Liver (tissue), 9 donors: Measurements from ENCODE around the gene ROPN1L. TPM values are rescaled to one million over a fixed set of nuclear protein-coding genes. Genes with fewer than 3 reads are reported as not detected.

ENCODE experiments used
- DNase-seq: peaks from one replicate; pipeline ENCODE4 v3.0.0-alpha.2; 2017; ENCODE audit warnings: low spot score
- H3K27ac ChIP-seq, 2 donors: one replicate each; pipeline ENCODE4 v1.7.0; 2013; ENCODE audit warnings: inconsistent platforms in 2 of 2, low read length in 2 of 2, control low read depth in 1 of 2, low read depth in 1 of 2, mild to moderate bottlenecking in 1 of 2
- H3K27me3 ChIP-seq, 4 donors: one replicate each; pipeline versions ENCODE4 v1.6.1 to v1.7.0; 2013; ENCODE audit warnings: low read length in 3 of 4, inconsistent platforms in 1 of 4, mild to moderate bottlenecking in 1 of 4, moderate library complexity in 1 of 4; ENCODE audit not compliant: control insufficient read depth in 4 of 4, insufficient read depth in 4 of 4
- H3K36me3 ChIP-seq, 4 donors: one replicate each; pipeline versions ENCODE4 v1.6.1 to v1.7.0; 2013; ENCODE audit warnings: low read length in 3 of 4, mild to moderate bottlenecking in 3 of 4, low read depth in 1 of 4, moderate library complexity in 1 of 4; ENCODE audit not compliant: control insufficient read depth in 4 of 4, insufficient read depth in 3 of 4
- H3K4me1 ChIP-seq, 4 donors: one replicate each; pipeline versions ENCODE4 v1.6.1 to v1.7.0; 2013; ENCODE audit warnings: low read length in 3 of 4, mild to moderate bottlenecking in 3 of 4, moderate library complexity in 1 of 4; ENCODE audit not compliant: control insufficient read depth in 4 of 4, insufficient read depth in 4 of 4
- H3K4me3 ChIP-seq, 3 donors: one replicate each; pipeline versions ENCODE4 v1.6.1 to v1.7.0; 2013; ENCODE audit warnings: low read length in 3 of 3, control low read depth in 1 of 3, low read depth in 1 of 3, mild to moderate bottlenecking in 1 of 3
- H3K9ac ChIP-seq, 2 donors: one replicate each; pipeline ENCODE4 v1.7.0; 2013; ENCODE audit warnings: low read length in 2 of 2, mild to moderate bottlenecking in 2 of 2, moderate library complexity in 2 of 2, control low read depth in 1 of 2, low read depth in 1 of 2
- H3K9me3 ChIP-seq, 4 donors: one replicate each; pipeline versions ENCODE4 v1.6.1 to v1.7.0; 2013; ENCODE audit warnings: low read length in 3 of 4; ENCODE audit not compliant: control insufficient read depth in 4 of 4
- EGR1 ChIP-seq, 2 donors: IDR thresholded peaks; 2 replicates each; pipeline ENCODE4 v1.6.1; 2016 to 2018; ENCODE audit warnings: antibody characterized with exemption in 2 of 2, low read depth in 2 of 2
- FOXA2 ChIP-seq: IDR thresholded peaks from 2 replicates; pipeline ENCODE4 v1.6.1; 2016; ENCODE audit warnings: antibody characterized with exemption
- GABPA ChIP-seq, 2 donors: IDR thresholded peaks in 1 of 2; conservative IDR thresholded peaks in 1 of 2; 2 replicates each; pipeline ENCODE4 v1.6.1; 2016; ENCODE audit warnings: antibody characterized with exemption in 2 of 2, mild to moderate bottlenecking in 1 of 2, moderate library complexity in 1 of 2
- HNF4A ChIP-seq, 2 donors: conservative IDR thresholded peaks; 2 replicates each; pipeline ENCODE4 v1.6.1; 2016; ENCODE audit warnings: antibody characterized with exemption in 2 of 2, mild to moderate bottlenecking in 2 of 2
- HNF4G ChIP-seq: IDR thresholded peaks from 2 replicates; pipeline ENCODE4 v1.6.1; 2016; ENCODE audit warnings: antibody characterized with exemption
- JUND ChIP-seq, 2 donors: IDR thresholded peaks; 2 replicates each; pipeline ENCODE4 v1.6.1; 2016; ENCODE audit warnings: antibody characterized with exemption in 2 of 2
- NR2F2 ChIP-seq: IDR thresholded peaks from 2 replicates; pipeline ENCODE4 v1.6.1; 2016; ENCODE audit warnings: antibody characterized with exemption
- RAD21 ChIP-seq, 2 donors: IDR thresholded peaks; 2 replicates each; pipeline ENCODE4 v1.6.1; 2016; ENCODE audit warnings: antibody characterized with exemption in 2 of 2, mild to moderate bottlenecking in 2 of 2
- RXRA ChIP-seq, 2 donors: IDR thresholded peaks; 2 replicates each; pipeline ENCODE4 v1.6.1; 2017 to 2018; ENCODE audit warnings: antibody characterized with exemption in 2 of 2, mild to moderate bottlenecking in 1 of 2
- TAF1 ChIP-seq: conservative IDR thresholded peaks from 2 replicates; pipeline ENCODE4 v1.6.1; 2016; ENCODE audit warnings: antibody characterized with exemption, mild to moderate bottlenecking
- YY1 ChIP-seq: IDR thresholded peaks from 2 replicates; pipeline ENCODE4 v1.6.1; 2016; ENCODE audit warnings: antibody characterized with exemption, mild to moderate bottlenecking
- WGBS: extraction: QIAGEN DNeasy Blood & Tissue Kit; methylation state at CpG from one replicate; pipeline ENCODE4 v1.1.7; 2013; 5-methylcytosine and 5-hydroxymethylcytosine counted together
- polyA plus RNA-seq, 2 donors: library from polyadenylated mRNA; stranded (reverse) in 1 of 2; unstranded in 1 of 2; fragments of 200-250 nt in 1 of 2; fragments of >200 nt in 1 of 2; fragmentation: Nextera tagmentation in 1 of 2; extraction: Ambion mirVana in 1 of 2; gene quantifications; one replicate each; pipeline versions ENCODE4 v1.2.1 to v1.2.3, GENCODE V29; 2013 to 2015
- total RNA-seq, 2 donors: library from RNA; depleted of rRNA; stranded (reverse); fragments of >200 nt; gene quantifications; one replicate each; pipeline ENCODE4 v1.2.3, GENCODE V29; 2014
- TF ChIP-seq, protein P1 (sequence below): IDR thresholded peaks from 2 replicates; pipeline ENCODE4 v1.6.1; 2016; ENCODE audit warnings: antibody characterized with exemption, mild to moderate bottlenecking
- TF ChIP-seq, protein P2 (sequence below): IDR thresholded peaks from 2 replicates; pipeline ENCODE4 v1.6.1; 2016; ENCODE audit warnings: antibody characterized with exemption
- TF ChIP-seq, protein P3 (sequence below): IDR thresholded peaks from 2 replicates; pipeline ENCODE4 v1.6.1; 2016; ENCODE audit warnings: antibody characterized with exemption
- TF ChIP-seq, protein P4 (sequence below): IDR thresholded peaks from 2 replicates; pipeline ENCODE4 v1.6.1; 2016; ENCODE audit warnings: antibody characterized with exemption
- donor health status: healthy.
- donor health status: healthy.
- donor health status: healthy.
- donor health status: healthy.
- donor health status: healthy.

Gene ROPN1L
- total and polyA plus RNA-seq, 4 donors, result 0.25 to 1.3 (median 0.87) TPM

DNA sequence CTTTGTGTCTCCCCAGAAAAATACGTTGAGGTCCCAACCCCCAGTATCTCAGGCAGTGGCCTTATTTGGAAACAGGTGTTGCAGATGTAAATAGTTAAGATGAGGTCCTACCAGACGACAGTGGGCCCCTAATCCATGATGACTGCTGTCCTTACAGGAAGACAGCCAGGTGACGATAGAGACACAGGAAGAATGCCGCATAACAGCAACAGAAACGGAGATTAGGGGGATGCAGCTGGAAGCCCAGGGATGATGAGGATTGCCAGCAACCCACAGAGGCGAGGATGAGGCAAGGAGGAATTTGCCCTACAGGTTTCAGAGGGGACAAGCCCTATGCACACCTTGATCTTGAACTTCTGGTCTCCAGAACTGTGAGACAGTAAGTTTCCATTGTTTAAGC is 46.5 kb downstream of the ROPN1L start:
- no peak for TF ChIP-seq FOXA2
- TF ChIP-seq, protein P1, sequence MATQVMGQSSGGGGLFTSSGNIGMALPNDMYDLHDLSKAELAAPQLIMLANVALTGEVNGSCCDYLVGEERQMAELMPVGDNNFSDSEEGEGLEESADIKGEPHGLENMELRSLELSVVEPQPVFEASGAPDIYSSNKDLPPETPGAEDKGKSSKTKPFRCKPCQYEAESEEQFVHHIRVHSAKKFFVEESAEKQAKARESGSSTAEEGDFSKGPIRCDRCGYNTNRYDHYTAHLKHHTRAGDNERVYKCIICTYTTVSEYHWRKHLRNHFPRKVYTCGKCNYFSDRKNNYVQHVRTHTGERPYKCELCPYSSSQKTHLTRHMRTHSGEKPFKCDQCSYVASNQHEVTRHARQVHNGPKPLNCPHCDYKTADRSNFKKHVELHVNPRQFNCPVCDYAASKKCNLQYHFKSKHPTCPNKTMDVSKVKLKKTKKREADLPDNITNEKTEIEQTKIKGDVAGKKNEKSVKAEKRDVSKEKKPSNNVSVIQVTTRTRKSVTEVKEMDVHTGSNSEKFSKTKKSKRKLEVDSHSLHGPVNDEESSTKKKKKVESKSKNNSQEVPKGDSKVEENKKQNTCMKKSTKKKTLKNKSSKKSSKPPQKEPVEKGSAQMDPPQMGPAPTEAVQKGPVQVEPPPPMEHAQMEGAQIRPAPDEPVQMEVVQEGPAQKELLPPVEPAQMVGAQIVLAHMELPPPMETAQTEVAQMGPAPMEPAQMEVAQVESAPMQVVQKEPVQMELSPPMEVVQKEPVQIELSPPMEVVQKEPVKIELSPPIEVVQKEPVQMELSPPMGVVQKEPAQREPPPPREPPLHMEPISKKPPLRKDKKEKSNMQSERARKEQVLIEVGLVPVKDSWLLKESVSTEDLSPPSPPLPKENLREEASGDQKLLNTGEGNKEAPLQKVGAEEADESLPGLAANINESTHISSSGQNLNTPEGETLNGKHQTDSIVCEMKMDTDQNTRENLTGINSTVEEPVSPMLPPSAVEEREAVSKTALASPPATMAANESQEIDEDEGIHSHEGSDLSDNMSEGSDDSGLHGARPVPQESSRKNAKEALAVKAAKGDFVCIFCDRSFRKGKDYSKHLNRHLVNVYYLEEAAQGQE, result no peak
- no peak for TF ChIP-seq RAD21 (IDR thresholded peaks at IDR 0.05)
- TF ChIP-seq, protein P2, sequence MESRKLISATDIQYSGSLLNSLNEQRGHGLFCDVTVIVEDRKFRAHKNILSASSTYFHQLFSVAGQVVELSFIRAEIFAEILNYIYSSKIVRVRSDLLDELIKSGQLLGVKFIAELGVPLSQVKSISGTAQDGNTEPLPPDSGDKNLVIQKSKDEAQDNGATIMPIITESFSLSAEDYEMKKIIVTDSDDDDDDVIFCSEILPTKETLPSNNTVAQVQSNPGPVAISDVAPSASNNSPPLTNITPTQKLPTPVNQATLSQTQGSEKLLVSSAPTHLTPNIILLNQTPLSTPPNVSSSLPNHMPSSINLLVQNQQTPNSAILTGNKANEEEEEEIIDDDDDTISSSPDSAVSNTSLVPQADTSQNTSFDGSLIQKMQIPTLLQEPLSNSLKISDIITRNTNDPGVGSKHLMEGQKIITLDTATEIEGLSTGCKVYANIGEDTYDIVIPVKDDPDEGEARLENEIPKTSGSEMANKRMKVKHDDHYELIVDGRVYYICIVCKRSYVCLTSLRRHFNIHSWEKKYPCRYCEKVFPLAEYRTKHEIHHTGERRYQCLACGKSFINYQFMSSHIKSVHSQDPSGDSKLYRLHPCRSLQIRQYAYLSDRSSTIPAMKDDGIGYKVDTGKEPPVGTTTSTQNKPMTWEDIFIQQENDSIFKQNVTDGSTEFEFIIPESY, result no peak
- TF ChIP-seq HNF4G, result no peak
- TF ChIP-seq EGR1 (IDR thresholded peaks at IDR 0.05; ENCODE audit: low read depth in 2 of 2), result no peak
- no peak for TF ChIP-seq HNF4A (conservative IDR thresholded peaks at IDR 0.05)
- TF ChIP-seq GABPA (IDR thresholded peaks at IDR 0.05 in 1 of 2, conservative IDR thresholded peaks at IDR 0.05 in 1 of 2), result no peak
- TF ChIP-seq, protein P3, sequence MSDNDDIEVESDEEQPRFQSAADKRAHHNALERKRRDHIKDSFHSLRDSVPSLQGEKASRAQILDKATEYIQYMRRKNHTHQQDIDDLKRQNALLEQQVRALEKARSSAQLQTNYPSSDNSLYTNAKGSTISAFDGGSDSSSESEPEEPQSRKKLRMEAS, result no peak
- no peak for TF ChIP-seq YY1
- no peak for TF ChIP-seq TAF1
- TF ChIP-seq NR2F2, result no peak
- TF ChIP-seq, protein P4, sequence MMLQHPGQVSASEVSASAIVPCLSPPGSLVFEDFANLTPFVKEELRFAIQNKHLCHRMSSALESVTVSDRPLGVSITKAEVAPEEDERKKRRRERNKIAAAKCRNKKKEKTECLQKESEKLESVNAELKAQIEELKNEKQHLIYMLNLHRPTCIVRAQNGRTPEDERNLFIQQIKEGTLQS, result no peak
- TF ChIP-seq JUND (IDR thresholded peaks at IDR 0.05), result no peak
- no peak for TF ChIP-seq RXRA (IDR thresholded peaks at IDR 0.05)
- H3K4me3 ChIP-seq, result no peak overlapping the region
- H3K9me3 ChIP-seq, result no peaks in the 10 kb centered on the region
- 68% methylated on average over 6 of the region's 6 CpGs for WGBS
- no peak overlapping the region for H3K27ac ChIP-seq
- H3K27me3 ChIP-seq, result peaks cover 0 to 2% (median 0%) of the 10 kb centered on the region in 4 donors
- no peaks in the 10 kb centered on the region for H3K4me1 ChIP-seq
- no peaks in the 10 kb centered on the region for H3K36me3 ChIP-seq
- DNase-seq, result no peak
- no peak overlapping the region for H3K9ac ChIP-seq

DNA sequence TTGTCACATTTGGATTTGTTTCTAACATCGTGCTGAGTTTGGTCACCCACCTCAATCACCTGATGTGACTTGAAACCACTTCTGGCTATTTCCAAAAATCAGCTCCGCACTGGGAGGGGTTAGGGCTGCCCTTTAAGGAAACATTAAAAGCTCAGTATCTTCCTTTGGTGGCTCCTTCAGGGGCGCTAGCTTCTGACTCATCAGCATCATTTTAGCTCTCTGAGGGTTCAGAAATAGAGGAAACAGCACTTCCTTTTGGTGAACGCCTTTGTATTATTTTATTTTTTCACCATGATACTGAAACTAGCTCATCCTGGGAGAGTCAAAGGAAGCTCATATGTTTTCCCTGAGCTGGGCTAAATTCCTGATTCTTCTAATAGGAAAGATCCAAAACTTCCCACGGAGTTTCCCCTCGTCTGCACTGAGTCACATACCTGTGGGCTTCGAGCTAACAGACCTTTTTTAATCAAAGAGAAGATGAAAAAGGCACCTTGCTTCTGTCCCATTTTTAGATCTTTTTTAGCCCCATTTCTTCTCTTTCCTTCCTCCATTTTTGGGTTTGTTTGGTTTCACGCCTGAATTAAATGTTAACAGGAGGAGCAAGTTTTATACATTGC is 48.2 kb downstream of the ROPN1L start:
- DNase-seq, result no peak
- H3K4me1 ChIP-seq, result no peaks in the 10 kb centered on the region
- H3K4me3 ChIP-seq, result no peak overlapping the region
- H3K27ac ChIP-seq, result no peak overlapping the region
- 60% methylated on average over 8 of the region's 8 CpGs for WGBS
- H3K27me3 ChIP-seq, result no peaks in the 10 kb centered on the region
- TF ChIP-seq NR2F2, result no peak
- H3K9ac ChIP-seq, result no peak overlapping the region
- H3K9me3 ChIP-seq, result peaks cover 2 to 5% (median 3%) of the 10 kb centered on the region in 4 donors
- no peaks in the 10 kb centered on the region for H3K36me3 ChIP-seq
